Stimulated activated CD4-positive, alpha-beta T cell treated with anti-CD3 and anti-CD28 coated beads, Interleukin-15, amount 100 ng/mL, for 48 hours (primary cell): ENCODE measurements around the gene UBL3.

Source experiments
- DNase-seq, 2 donors: peaks; one replicate each; pipeline ENCODE4 v3.0.0-alpha.2; 2020; ENCODE audit warnings: low read depth in 2 of 2

Gene UBL3

DNA sequence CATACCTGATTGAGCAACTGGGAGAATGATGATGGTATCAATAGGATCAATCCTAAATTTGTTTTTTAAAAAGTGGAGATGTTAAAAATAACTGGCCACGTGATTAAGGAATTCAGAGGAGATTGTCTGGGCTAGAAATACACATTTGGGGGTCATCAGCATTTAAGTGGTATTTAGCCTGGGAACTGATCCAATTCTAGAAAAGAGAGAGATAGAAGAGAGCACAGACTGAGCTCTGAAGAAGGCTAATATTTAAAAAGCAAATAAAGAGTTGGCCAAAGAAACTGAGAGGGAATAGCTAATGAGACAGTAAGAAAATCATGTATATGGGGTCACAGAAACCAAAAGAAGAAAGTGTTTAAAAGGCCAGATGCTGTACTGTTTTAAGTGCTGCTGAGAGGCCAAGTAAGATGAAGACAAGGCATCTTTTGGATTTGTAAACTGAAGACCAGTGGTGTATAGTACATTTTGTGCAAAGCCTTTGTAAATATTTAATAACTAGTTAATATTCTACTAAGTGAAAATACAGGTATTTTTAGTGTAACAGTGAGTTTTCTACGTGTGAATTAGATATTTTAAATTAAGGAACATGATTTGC, 40.2 kb downstream of the UBL3 start:
- no peak for DNase-seq

DNA sequence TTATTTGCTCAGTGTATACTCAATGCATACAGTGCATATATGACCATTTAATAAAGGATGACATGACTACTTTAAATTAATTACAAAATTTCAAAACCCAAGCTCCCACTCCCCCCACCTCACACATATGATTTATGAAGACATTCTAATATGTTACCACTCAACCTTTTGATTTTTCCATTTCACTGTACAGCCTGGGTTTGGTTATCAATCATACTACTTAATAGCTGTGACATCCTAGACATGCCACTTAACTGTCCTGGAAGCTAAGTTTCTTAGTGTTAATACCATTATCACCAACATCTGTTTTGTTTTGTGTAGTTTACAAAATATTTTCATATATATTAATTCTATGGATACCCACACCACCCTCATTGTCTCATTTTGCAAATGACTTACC, 42.2 kb downstream of the UBL3 start:
- no peak for DNase-seq

DNA sequence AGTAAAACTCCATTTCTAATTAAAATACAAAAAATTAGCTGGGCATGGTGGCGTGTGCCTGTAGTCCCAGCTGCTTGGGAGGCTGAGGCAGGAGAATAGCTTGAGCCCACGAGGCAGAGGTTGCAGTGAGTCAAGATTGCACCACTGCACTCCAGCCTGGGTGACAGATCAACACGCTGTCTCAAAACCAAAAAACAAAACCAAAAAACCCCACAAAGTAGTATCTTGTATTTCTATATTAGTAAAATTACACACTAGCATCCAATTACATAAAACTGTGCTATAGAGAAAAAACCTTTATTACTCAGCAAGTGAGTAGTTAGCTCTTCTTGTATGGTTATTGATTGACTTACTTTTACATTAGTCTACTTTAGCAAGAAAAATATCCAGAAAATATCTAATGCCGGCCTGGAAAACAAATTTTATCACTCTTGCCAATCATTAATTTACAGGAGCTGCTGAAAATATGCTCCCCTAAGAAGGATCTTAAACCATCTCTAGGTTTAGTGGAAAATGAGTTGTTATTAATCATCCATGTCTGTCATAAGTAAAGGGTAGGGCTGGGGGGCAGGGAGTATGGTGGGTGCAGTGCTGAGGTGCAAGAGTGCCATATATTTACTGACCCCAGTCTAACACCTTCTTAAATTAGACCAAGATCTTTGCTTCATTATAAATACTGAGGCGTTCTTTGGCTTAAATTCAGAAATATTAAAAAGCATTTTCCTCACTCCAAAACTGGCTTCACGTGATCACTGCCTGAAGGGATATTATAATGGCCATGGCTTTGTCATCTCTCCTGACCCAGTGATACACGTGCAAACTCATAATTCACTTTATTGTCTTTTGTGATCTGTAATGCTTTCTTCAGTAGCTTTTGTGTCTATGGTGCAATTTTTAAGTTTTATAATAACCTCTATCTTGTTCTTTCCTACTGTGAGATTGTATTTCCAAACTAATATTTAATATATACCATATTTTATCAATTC, 44.1 kb downstream of the UBL3 start:
- DNase-seq, result no peak

DNA sequence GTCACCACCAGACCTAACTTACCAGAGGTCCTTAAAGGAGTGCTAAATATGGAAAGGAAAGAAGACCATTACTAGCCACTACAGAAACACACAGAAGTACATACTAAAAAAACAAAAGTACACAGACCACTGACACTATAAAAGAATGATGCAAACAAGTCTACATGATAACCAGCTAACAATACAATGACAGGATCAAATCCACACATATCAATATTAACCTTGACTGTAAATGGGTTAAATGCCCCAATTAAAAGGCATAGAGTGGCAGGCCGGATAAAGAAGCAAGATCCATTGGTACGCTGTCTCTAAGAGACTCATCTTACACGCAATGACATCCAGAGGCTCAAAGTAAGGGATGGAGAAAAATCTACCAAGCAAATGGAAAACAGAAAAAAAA, 47.2 kb downstream of the UBL3 start:
- DNase-seq, result no peak

DNA sequence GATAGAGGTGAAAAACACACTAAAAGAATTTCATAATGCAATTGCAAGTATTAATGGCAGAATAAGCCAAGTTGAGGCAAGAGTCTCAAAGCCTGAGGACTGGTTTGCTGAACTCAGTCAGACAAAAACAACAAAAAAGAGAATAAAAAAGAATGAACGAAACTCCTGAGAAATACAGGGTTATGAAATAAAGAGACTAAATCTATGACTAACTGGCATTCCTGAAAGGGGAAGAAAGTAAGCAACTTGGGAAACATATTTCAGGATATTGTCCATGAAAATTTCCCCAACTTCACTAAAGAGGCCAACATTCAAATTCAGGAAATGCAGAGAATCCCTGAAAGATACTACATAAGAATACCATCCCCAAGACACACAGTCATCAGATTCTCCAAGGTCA, 47.8 kb downstream of the UBL3 start:
- DNase-seq, result no peak

DNA sequence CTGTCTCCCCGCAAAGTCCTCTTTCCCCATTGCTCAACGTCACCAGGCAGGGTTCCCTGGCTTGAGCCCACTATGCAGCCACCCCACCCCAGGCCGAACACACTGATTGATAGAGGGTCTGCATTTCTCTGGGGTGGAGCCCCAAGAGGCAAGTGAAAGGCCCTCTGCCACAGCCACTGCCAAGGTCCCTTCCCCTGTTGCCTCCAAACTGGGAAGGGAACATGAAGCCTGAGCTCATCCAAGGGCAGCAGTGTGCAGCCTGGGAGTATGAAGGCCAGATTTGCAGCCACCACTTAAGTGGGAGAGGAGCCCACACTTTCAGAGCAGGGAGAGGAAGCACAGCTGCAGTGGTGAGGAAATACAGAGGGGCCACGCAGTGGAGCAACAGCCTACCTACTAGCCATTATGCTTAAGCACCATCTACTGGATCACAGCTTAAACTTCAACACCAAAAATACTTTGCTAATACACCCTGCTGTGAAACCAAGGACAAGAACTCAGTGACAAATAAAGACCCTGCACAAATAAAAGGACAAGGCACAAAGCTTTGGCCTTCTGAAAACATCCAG, 48.6 kb downstream of the UBL3 start:
- no peak for DNase-seq

DNA sequence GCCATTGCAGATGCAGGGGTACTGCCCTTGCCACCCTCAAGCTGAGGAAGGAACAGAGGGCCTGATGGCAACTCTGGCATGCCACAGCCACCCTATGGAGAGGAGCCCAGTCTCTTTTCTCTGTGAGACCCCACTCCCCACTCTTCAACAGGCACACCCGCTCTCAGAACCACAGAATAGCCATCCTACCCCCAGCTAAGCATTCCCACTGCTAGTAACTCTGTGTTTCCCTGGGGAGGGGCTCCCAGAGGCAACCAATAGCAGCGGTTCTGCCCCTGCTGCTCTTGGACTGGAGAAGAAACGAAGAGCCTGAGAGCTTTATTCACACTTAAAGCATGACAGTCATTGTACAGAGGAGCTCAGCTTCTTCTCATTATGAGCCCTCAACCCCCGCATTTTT, 49.3 kb downstream of the UBL3 start:
- no peak for DNase-seq

DNA sequence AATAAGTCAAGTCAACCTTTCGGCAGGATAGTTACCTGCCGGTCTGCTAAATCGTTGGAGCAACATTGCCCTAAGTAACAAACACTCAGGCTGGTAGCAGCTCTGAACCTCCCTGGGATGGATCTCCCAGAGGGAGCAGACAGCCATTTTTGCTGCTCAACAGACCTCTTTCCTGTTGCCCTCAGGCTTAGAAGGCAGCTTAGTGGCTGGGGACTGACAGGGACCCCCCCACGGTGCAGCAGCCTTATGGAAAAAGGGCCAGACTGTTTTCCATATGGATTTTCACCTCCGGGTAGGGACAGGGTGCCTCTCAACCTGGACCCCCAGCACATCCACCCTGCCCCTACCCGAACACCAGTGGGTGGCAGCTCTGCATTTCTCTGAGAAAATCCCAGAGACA, 49.7 kb downstream of the UBL3 start:
- DNase-seq, result no peak

DNA sequence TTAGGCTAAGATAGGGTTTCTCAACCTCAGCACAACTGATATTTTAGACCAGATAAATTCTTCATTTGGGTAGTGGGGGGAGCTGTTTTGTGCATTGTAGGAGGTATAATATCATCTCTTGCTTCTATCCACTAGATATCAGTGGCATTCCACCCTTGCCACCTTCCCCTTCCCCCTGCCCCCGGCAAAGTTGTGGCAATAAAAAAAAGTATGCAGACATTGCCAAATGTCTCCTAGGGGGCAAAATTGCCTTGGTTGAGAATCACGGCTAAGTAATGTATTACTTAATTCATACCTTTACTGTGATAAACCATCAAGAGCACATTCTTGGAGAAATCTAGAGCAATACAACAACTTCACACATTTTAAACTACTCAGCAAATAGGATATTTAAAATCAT, 51.4 kb downstream of the UBL3 start:
- no peak for DNase-seq

DNA sequence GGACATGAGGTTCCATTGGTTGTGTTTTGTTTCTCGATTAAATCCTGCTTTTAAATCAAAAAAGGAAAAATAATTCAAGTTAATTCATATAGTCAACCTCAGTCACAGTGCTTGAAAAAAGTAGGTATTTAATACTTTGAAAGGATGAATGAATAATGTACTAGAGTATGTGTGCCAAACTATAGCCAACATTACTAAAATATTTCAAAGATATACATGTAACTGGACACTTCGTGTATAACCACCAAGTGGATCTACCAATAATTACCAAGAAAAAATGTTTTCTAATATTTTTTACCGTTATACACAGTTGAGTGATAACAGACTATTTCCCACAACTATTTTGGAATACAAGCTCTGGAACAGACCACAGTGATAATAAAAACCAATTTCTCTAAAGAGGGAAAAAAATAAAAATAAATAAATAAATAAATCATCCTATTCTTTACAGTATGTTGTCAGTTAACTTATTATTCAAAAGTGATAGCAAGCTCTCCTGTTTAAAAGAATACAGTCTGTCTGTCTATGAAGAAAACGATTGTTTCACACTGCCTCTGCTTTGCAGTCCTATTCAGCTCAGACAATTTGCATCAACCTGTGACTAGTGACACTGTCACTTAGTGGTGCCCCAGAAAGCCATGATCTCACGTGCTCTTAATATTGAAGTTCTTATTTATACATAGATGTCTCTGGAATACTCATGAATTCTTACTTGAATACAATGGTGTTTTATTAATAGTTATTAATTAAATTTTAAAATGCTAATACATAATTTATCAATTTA, 58.2 kb downstream of the UBL3 start:
- no peak for DNase-seq

DNA sequence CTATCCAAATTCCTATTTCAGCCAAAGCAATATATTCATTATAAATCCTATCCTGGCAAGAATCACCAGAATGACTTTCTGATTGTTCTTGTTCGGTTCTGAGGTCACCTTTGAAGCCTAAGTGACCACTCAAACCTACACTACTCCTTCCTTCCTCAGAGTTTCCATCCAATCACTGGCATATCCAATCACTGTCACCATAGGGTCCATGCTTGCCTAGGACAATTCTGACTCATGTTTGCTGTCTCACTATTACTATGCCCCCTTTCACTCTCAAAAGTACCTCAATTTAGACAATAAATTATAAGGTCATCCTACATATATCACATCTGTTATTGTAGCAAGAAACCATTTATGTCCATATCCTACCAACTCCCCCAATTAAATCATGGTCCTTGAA, 58.9 kb downstream of the UBL3 start:
- DNase-seq, result no peak

DNA sequence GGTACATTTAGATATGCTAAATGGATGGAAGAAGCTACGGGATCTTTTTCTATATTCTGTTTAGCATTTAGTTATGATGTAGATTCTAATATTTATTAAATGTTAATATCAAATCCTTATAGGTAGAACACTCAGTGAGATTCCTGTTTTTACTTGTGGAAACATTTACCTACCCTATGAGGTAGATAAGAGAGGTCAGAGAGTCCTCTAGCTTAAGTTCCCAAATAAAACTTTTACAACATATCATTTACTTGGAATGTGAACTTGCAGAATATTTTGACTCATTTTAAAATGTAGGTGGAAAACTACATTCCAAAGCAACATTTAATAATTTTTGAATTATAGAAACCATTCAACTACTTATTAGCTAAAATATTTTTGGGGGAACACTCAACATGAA, 63.7 kb downstream of the UBL3 start:
- DNase-seq, result no peak

DNA sequence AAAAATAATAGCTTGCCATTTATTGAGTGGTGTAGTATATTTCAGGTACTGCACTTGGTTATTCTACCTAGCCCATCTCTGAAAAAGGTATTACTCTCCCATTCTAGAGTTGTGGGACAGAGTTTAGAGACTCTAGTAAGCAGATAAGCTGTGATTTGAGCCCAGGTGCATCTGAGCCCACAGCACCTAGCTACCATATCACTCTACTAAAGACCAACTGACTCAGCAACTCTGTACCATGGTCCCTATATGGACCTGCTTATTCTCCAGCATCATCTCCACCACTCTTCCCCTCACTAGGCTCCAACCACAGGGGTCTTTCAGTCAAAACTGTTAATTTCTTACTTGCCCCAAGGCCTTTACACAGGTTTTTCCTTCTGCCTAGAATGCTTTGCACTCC, 64.4 kb downstream of the UBL3 start:
- no peak for DNase-seq

DNA sequence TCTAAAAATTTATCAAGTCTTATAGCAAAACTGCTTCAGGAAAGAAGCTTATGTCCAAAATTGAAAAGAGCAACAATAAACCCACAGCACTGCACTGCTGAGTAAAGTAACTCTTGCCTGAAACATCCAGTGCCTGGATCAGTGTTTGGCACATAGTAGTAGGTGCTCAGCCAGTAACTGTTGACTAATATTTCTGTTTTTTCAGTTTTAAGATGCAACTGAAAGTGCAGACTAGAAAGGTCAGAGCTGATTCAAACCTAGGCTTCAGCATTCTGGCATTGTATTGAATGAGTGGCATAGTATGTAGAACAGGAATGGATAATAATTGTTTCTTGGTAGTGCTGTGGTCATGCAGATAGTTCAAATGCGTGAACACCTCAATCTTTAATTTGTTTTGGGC, 67.6 kb downstream of the UBL3 start:
- DNase-seq, result no peak

DNA sequence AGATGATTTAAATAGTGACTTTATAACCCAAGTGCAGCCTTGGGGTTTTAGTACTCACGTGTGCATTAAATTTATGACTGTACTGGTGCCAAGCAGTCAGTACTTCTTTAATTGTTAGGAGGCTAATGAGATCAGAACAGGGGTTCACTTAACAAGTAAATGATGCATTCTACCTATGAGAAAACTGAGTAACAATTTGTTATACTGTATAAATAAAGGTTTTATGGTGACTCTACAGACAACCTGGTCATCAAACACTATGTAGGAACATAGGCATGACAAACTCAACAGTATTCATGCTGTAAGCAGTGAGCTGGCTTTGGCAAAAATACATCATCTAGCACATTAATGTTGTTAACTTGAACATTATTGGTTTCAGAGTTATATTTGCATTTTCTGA, 75.6 kb downstream of the UBL3 start:
- no peak for DNase-seq

DNA sequence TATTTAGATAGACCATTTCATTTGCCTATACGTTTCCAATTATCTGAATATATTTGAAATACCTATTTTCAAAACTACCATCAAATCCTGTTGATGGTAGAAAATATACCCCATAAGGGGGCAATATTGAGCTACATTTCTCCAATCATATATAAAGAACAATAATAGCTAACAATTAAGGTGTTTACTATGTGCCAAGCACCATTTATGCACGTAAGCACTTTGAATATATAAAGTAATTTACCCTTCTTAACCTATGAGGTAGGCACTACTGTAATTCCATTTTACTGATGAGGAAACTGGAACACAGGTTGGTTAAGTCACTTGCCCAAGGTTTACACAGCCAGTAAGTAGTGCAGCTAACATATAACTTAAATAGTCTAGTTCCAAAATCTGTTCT, 79.2 kb downstream of the UBL3 start:
- DNase-seq, result no peak

DNA sequence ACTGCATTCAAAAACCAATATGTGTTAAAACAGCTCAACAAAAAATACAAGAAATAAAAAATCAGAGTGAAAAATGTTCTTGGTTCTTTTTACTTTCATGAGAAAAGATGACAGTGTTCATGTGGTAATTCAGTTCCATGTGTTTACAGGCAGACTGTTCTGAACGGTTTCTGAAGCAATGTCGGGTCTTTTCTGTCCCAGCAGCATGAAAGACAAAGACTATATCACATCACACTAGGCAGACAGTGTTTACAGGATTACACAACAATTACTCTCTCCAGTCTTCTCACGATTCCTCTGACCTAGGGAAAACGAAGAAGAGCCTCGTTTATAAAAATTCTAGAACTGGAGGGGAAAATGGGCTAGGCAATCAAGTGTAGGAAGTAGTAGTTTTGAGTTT, 83.4 kb downstream of the UBL3 start:
- DNase-seq, result no peak

DNA sequence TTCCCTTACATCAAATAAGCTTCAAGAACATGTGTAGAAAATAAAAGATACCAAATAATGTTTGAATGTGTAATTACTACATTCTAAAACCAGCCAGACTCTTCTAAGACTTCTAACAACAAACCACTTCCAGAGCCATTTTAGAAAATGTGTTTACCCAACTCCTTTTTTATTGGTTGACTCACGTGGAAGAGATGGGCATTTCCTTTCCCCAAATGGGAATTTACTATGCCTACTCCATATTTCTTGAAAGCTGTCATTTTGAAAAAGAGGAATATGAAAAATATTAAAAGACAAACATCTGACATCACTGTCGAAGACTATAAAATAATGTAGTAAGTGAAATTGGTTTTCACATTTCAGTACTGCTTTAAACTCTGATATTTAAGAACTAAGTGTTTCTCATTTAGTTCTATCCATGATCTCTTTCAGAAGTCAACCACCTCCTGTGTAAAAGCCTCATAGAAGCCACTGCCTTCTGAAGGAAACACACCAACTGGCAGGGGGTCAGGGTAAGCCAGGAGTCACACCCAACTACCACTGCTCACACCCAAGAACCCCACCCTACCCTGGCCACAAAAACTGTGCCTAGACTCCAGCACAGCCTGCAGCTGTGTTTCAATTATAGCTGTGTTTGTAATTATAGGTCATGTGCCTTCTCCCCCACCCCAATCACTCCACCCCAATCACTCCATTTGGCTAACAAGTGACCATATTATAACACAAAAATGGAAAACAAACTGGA, 86.8 kb downstream of the UBL3 start:
- no peak for DNase-seq

DNA sequence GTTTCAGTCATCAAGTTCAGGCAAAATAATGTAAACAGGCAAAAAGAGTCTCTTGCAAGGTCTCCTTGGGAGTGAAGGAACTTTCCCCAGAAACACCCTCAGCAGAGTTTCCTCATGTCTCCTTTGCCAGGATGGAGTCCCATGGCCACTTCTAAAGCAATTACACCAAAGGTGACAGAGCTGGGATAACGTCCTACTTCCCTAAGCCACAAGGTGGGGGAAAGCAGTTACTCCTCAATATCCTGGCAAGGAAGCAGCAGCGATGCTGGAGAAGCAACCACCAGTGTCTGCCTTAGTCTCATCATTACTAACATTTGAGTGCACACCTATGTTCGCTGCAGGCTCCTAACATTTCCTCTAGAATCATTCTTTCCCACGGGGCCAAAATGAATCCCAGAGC, 88.6 kb downstream of the UBL3 start:
- no peak for DNase-seq

DNA sequence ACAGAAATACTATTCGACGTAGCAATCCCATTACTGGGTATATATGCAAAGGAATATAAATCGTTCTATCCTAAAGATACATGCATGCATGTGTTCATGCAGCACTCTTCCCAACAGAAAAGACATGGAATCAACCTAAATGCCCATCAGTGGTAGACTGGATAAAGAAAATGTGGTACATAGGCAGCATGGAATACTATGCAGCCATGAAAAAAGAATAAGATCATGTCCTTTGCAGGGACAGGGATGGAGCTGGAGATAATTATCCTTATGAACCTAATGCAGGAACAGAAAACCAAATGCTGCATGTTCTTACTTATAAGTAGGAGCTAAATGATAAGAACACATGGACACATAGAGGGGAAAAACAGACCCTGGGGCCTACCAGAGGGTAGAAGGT, 89.3 kb downstream of the UBL3 start:
- no peak for DNase-seq

DNA sequence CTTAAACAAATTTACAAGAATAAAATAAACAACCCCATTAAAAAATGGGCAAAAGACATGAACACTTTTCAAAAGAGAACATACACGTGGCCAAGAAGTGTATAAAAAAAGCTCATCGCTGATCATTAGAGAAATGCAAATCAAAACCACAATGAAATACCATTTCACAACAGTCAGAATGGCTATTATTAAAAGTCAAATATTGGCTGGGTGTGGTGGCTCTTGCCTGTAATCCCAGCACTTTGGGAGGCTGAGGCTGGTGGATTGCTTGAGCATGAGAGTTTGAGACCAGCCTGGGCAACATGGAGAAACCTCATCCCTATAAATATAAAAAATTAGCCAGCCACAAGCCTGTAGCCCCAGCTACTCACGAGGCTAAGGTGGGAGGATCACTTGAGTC, 89.9 kb downstream of the UBL3 start:
- no peak for DNase-seq
